HEK293 (cell line): ENCODE measurements around the gene JAKMIP1.

Source experiments
- CTCF ChIA-PET: fragments of 350-600 bp; formaldehyde crosslinking; extraction: SDS; loops from one replicate; lab custom pipeline; 2021; ENCODE audit warnings: antibody characterized with exemption; lab: Yijun Ruan, JAX
- POLR2A ChIA-PET: fragments of 300-600 bp; formaldehyde crosslinking; extraction: SDS; loops from one replicate; lab custom pipeline; 2020; ENCODE audit warnings: antibody characterized with exemption, inconsistent platforms; lab: Yijun Ruan, JAX
- H3K27ac ChIP-seq: fragments of 200-500 bp; sonication (Bioruptor generic); 2 replicates; pipeline ENCODE4 v1.5.1; 2014; ENCODE audit warnings: low read depth, low read length, control low read depth, inconsistent platforms; ENCODE audit errors: extremely low read depth
- H3K36me3 ChIP-seq, 2 experiments: fragments of 200-500 bp in 1 of 2; sonication (Bioruptor generic) in 1 of 2; 1 replicate in 1 of 2; 2 replicates in 1 of 2; pipeline ENCODE4 v1.5.1; 2014 to 2017; ENCODE audit warnings: inconsistent platforms in 2 of 2, low read length in 2 of 2; ENCODE audit not compliant: control insufficient read depth in 2 of 2, insufficient read depth in 1 of 2
- H3K4me1 ChIP-seq: fragments of 200-500 bp; sonication (Bioruptor generic); 2 replicates; pipeline ENCODE4 v1.5.1; 2014; ENCODE audit warnings: mild to moderate bottlenecking, low read length, inconsistent platforms; ENCODE audit not compliant: control insufficient read depth, insufficient read depth
- H3K4me3 ChIP-seq: 2 replicates; pipeline ENCODE4 v1.5.1; 2011; ENCODE audit warnings: low read depth, mild to moderate bottlenecking, control low read depth, low read length, moderate library complexity
- H3K9me3 ChIP-seq: fragments of 200-500 bp; sonication (Bioruptor generic); 2 replicates; pipeline ENCODE4 v1.5.1; 2014; ENCODE audit warnings: low read depth, low read length, inconsistent platforms; ENCODE audit not compliant: control insufficient read depth, insufficient read depth
- GLIS1 ChIP-seq: fragments of 450-650 bp; formaldehyde crosslinking; IDR thresholded peaks from 2 replicates; pipeline ENCODE4 v1.5.1; 2016; ENCODE audit warnings: missing biosample characterization, missing genetic modification characterization
- KLF8 ChIP-seq: fragments of 450-650 bp; formaldehyde crosslinking; IDR thresholded peaks from 2 replicates; pipeline ENCODE4 v1.5.1; 2016; ENCODE audit warnings: missing biosample characterization, missing genetic modification characterization
- SCRT1 ChIP-seq: fragments of 450-650 bp; formaldehyde crosslinking; IDR thresholded peaks from 2 replicates; pipeline ENCODE4 v1.5.1; 2016; ENCODE audit warnings: missing biosample characterization, missing genetic modification characterization, borderline replicate concordance
- SCRT2 ChIP-seq: fragments of 450-650 bp; formaldehyde crosslinking; IDR thresholded peaks from 2 replicates; pipeline ENCODE4 v1.5.1; 2016; ENCODE audit warnings: missing biosample characterization, missing genetic modification characterization
- ZBTB8A ChIP-seq: fragments of 450-650 bp; formaldehyde crosslinking; IDR thresholded peaks from 2 replicates; pipeline ENCODE4 v1.5.1; 2016; ENCODE audit warnings: missing biosample characterization, missing genetic modification characterization
- ZNF169 ChIP-seq: fragments of 450-650 bp; formaldehyde crosslinking; IDR thresholded peaks from 2 replicates; pipeline ENCODE4 v1.5.1; 2016; ENCODE audit warnings: missing biosample characterization, missing genetic modification characterization
- ZNF311 ChIP-seq: fragments of 450-650 bp; formaldehyde crosslinking; IDR thresholded peaks from 2 replicates; pipeline ENCODE4 v1.5.1; 2017; ENCODE audit warnings: missing biosample characterization, missing genetic modification characterization, borderline replicate concordance
- ZNF335 ChIP-seq: fragments of 450-650 bp; formaldehyde crosslinking; conservative IDR thresholded peaks from 2 replicates; pipeline ENCODE4 v1.5.1; 2016; ENCODE audit warnings: missing biosample characterization, missing genetic modification characterization
- ZNF404 ChIP-seq: fragments of 450-650 bp; formaldehyde crosslinking; IDR thresholded peaks from 2 replicates; pipeline ENCODE4 v1.5.1; 2017; ENCODE audit warnings: missing biosample characterization, missing genetic modification characterization
- ZNF521 ChIP-seq: fragments of 450-650 bp; formaldehyde crosslinking; IDR thresholded peaks from 2 replicates; pipeline ENCODE4 v1.5.1; 2017; ENCODE audit warnings: missing biosample characterization, mild to moderate bottlenecking, missing genetic modification characterization
- ZNF843 ChIP-seq: fragments of 450-650 bp; formaldehyde crosslinking; IDR thresholded peaks from 2 replicates; pipeline ENCODE4 v1.5.1; 2016; ENCODE audit warnings: missing biosample characterization, missing genetic modification characterization
- TF ChIP-seq, protein P1 (sequence below): fragments of 450-650 bp; formaldehyde crosslinking; IDR thresholded peaks from 2 replicates; pipeline ENCODE4 v1.5.1; 2016; ENCODE audit warnings: missing biosample characterization, missing genetic modification characterization
- TF ChIP-seq, protein P2 (sequence below): fragments of 450-650 bp; formaldehyde crosslinking; IDR thresholded peaks from 2 replicates; pipeline ENCODE4 v1.5.1; 2017; ENCODE audit warnings: missing biosample characterization, mild to moderate bottlenecking, missing genetic modification characterization, moderate library complexity
- TF ChIP-seq, protein P3 (sequence below): fragments of 450-650 bp; IDR thresholded peaks from 2 replicates; pipeline ENCODE4 v1.5.1; 2018; ENCODE audit warnings: missing biosample characterization, mild to moderate bottlenecking, missing genetic modification characterization

The JAKMIP1 gene

DNA sequence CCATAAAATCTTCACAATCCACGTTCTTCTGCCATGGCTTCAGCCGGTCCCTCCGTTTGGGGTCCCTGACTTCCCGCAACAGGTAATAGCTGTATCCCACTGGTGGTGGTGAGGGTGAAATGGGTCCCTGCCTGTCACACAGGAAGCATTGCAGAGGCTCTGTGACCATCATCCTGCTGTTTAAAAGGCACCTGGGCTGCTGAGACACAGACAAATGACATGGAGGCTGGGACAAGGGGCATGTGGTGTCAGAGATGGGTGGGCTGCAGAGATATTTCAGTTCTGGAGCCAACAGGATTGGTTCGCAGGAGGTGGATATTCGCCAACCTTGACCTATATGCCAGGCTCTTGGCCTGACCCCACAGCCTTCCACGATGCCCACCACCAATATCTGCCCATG, 82.1 kb downstream of the JAKMIP1 start (continued):
- TF ChIP-seq, protein P1, sequence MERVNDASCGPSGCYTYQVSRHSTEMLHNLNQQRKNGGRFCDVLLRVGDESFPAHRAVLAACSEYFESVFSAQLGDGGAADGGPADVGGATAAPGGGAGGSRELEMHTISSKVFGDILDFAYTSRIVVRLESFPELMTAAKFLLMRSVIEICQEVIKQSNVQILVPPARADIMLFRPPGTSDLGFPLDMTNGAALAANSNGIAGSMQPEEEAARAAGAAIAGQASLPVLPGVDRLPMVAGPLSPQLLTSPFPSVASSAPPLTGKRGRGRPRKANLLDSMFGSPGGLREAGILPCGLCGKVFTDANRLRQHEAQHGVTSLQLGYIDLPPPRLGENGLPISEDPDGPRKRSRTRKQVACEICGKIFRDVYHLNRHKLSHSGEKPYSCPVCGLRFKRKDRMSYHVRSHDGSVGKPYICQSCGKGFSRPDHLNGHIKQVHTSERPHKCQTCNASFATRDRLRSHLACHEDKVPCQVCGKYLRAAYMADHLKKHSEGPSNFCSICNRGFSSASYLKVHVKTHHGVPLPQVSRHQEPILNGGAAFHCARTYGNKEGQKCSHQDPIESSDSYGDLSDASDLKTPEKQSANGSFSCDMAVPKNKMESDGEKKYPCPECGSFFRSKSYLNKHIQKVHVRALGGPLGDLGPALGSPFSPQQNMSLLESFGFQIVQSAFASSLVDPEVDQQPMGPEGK (tag by site-specific recombination): no peak
- TF ChIP-seq ZNF521 (tag by site-specific recombination): no peak
- TF ChIP-seq KLF8 (tag by site-specific recombination): no peak
- TF ChIP-seq ZNF404 (tag by site-specific recombination): no peak
- TF ChIP-seq ZNF311 (tag by site-specific recombination): no peak
- TF ChIP-seq, protein P2, sequence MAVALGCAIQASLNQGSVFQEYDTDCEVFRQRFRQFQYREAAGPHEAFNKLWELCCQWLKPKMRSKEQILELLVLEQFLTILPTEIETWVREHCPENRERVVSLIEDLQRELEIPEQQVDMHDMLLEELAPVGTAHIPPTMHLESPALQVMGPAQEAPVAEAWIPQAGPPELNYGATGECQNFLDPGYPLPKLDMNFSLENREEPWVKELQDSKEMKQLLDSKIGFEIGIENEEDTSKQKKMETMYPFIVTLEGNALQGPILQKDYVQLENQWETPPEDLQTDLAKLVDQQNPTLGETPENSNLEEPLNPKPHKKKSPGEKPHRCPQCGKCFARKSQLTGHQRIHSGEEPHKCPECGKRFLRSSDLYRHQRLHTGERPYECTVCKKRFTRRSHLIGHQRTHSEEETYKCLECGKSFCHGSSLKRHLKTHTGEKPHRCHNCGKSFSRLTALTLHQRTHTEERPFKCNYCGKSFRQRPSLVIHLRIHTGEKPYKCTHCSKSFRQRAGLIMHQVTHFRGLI (tag by site-specific recombination): no peak

DNA sequence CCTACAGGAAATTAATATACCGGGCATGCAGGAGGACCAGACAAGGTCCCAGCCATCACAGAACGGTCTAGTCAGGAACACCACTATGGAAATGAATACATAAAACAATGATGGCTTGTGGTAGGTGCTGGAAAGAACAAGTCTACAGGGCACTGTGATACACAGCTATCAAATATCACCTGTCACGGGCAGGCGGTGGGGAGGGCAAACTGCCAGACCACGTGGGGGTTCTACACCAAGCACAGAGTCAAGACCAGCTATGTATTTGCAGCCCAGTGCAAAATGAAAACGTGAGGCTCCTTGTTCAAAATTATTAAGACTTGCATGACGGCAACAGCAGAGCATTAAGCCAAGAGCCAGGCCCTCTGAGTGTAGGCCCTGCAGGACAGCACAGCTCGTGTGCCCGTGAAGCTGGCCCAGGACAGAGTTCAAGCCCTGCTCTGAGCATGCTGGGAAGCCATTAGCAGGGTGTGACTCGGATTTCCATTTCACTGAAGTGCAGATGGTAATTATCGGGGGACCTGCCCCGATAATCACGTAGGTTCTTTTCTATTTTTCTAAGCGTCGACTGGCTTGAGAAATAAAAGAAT, 83.6 kb downstream of the JAKMIP1 start:
- CTCF ChIA-PET: interaction anchor here (1.1 kb wide), 2 partner anchors 30 to 119 kb away, joined by 3 read pairs; no protein-coding TSS in a partner anchor
- H3K9me3 ChIP-seq: no peaks in the 10 kb centered on the region
- H3K4me3 ChIP-seq: no peak overlapping the region
- POLR2A ChIA-PET: no interaction called here
- no peaks in the 10 kb centered on the region for H3K36me3 ChIP-seq
- TF ChIP-seq ZNF843 (tag by site-specific recombination) (no peak), SCRT2 (tag by site-specific recombination) (peak; percentile 36; the same call in 1 of the 2 replicates), ZBTB8A (tag by site-specific recombination) (no peak), ZNF169 (tag by site-specific recombination) (no peak), GLIS1 (tag by site-specific recombination) (peak; percentile 42; the same call in 1 of the 2 replicates), ZNF335 (tag by site-specific recombination) (peak; percentile 48)
- TF ChIP-seq, protein P3, sequence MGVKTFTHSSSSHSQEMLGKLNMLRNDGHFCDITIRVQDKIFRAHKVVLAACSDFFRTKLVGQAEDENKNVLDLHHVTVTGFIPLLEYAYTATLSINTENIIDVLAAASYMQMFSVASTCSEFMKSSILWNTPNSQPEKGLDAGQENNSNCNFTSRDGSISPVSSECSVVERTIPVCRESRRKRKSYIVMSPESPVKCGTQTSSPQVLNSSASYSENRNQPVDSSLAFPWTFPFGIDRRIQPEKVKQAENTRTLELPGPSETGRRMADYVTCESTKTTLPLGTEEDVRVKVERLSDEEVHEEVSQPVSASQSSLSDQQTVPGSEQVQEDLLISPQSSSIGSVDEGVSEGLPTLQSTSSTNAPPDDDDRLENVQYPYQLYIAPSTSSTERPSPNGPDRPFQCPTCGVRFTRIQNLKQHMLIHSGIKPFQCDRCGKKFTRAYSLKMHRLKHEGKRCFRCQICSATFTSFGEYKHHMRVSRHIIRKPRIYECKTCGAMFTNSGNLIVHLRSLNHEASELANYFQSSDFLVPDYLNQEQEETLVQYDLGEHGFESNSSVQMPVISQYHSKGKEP (tag by site-specific recombination): no peak
- H3K27ac ChIP-seq: no peak overlapping the region
- H3K4me1 ChIP-seq: no peaks in the 10 kb centered on the region

- H3K4me1 ChIP-seq: no peaks in the 10 kb centered on the region
These were observed 84.4 kb downstream of the JAKMIP1 start for GRCh38 chr4:6115746-6116586.

More at GRCh38 chr4:6115746-6116586, 84.4 kb downstream of the JAKMIP1 start:
- CTCF ChIA-PET: interaction anchor here (1.1 kb wide), 2 partner anchors 29 to 118 kb away, joined by 3 read pairs; no protein-coding TSS in a partner anchor
- H3K36me3 ChIP-seq: no peaks in the 10 kb centered on the region
- POLR2A ChIA-PET: no interaction called here
- TF ChIP-seq SCRT1 (tag by site-specific recombination): no peak
- no peak overlapping the region for H3K4me3 ChIP-seq
- no peaks in the 10 kb centered on the region for H3K9me3 ChIP-seq
- H3K27ac ChIP-seq: no peak overlapping the region
